ENCODE measurements around the gene HOXB6.

Gene HOXB6

DNA sequence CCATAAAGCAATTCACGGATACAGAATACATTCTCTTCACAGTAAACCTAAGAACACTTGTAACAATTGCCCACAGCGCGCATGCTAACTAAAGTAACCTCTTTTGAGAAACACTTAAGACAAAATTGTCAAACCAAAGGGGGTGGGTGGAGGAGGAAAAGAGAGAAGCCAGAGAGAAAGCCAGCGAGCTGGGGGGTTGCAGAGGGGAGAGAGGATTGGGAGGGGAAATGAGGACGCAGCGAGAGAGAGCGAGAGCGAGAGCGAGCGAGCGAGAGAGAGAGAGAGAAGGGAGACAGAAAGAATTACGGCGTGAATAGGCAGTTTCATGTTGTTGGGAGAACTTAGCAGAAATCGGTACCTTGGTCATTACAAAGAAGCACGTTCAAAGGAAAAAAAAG lies 7.7 kb upstream of the HOXB6 start:
- H3K23ac ChIP-seq (ENCODE audit: low read depth, low read length, poor library complexity), result no peak overlapping the region
- H3K4me2 ChIP-seq (ENCODE audit: insufficient read depth, low read length, poor library complexity, severe bottlenecking), result no peak overlapping the region
- no peak overlapping the region for H2BK5ac ChIP-seq (ENCODE audit: low read length)
- peak overlapping the region; percentile 83 for H2AFZ ChIP-seq (ENCODE audit: low read length)
- H3K27ac ChIP-seq (replicated peaks; ENCODE audit: low read length), result no peak overlapping the region
- no peak overlapping the region for H4K91ac ChIP-seq (ENCODE audit: low read depth, low read length, poor library complexity)
- H3K27me3 ChIP-seq (ENCODE audit: control insufficient read depth in 3 of 3, insufficient read depth in 3 of 3, low read depth in 1 of 3, low read length in 3 of 3), result peaks cover 71 to 98% (median 98%) of the 10 kb centered on the region in 3 experiments
- H3K36me3 ChIP-seq (replicated peaks in 1 of 2; ENCODE audit: control insufficient read depth in 2 of 2, insufficient read depth in 2 of 2, low read length in 2 of 2), result no peaks in the 10 kb centered on the region
- peaks cover 0 to 3% of the 10 kb centered on the region in 2 donors for H3K4me1 ChIP-seq (ENCODE audit: control insufficient read depth in 2 of 2, insufficient read depth in 1 of 2, low read depth in 1 of 2, low read length in 2 of 2)
- no peak overlapping the region for H2BK15ac ChIP-seq (ENCODE audit: low read length)
- no CpG with 5 or more reads among the region's 15 CpGs for WGBS, 2 donors (ENCODE audit: extremely low coverage in 2 of 2, insufficient read length in 2 of 2, insufficient replicate concordance in 1 of 2)
- no peak for DNase-seq (ENCODE audit: low spot score)
- no peak overlapping the region for H2BK12ac ChIP-seq (ENCODE audit: low read length)
- peaks cover 4 to 10% of the 10 kb centered on the region in 2 donors for H3K9me3 ChIP-seq (replicated peaks in 1 of 2; ENCODE audit: control insufficient read depth in 2 of 2, insufficient read depth in 1 of 2, low read depth in 1 of 2, low read length in 2 of 2)
- no peak overlapping the region for H2BK120ac ChIP-seq (ENCODE audit: low read depth, low read length)
- H3K4ac ChIP-seq (ENCODE audit: low read length), result no peak overlapping the region
- no peaks in the 10 kb centered on the region for H3K79me1 ChIP-seq (ENCODE audit: low read depth, low read length)
- no peak overlapping the region for H4K8ac ChIP-seq (ENCODE audit: low read depth, low read length)
- H3K9ac ChIP-seq (ENCODE audit: low read depth, low read length, poor library complexity), result no peak overlapping the region
- no peak overlapping the region for H2AK5ac ChIP-seq (ENCODE audit: low read depth, low read length)
- H3K4me3 ChIP-seq (ENCODE audit: low read length in 2 of 2), result no peak overlapping the region
- H3K18ac ChIP-seq (ENCODE audit: low read length), result no peak overlapping the region
- no peak overlapping the region for H3K14ac ChIP-seq (ENCODE audit: low read length)

DNA sequence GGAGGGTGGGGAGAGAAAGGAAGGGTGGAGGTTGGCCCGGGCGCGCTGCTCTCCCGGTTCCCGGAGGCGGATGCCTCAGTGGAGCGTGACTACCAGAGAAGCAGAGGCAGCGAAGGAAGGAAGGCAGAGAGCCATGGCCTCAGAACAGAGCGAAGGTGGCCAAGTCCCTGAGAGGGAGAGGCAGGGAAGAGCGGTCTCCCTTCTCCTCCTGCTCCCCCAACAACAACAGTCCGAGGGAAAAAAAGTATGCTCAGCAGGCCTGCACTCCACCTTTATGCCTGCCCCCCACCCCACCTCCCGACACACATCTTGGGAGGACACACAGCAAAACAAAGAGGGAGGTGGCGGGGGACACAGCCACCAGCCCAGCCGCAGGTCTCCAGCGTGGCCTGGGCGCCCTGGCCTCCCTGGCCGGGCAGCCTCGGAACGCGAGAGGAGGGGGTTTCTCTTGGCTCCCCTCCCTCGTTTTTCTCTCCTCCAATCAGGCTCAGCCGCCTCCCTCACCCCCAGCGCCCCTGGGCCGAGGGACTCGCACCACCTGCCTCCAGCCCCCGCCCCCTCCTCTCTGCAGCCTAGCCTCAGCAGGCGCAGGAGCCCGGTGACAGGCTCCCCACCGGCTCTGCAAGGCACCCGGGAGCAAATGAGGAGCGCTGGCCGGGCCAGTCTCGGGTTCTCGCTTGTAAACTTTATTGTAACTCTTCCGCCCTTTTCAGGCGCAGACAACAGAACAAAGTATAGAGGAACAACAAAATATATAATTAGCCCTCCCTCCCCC lies 7.1 kb upstream of the HOXB6 start:
- Histone ChIP-seq H3K4me1 (ENCODE audit: control insufficient read depth in 2 of 2, insufficient read depth in 1 of 2, low read depth in 1 of 2, low read length in 2 of 2) (peaks cover 0 to 3% of the 10 kb centered on the region in 2 donors), H3K79me1 (ENCODE audit: low read depth, low read length) (no peaks in the 10 kb centered on the region), H2BK15ac (ENCODE audit: low read length) (no peak overlapping the region), H2BK5ac (ENCODE audit: low read length) (no peak overlapping the region), H2BK12ac (ENCODE audit: low read length) (no peak overlapping the region), H3K4me2 (ENCODE audit: insufficient read depth, low read length, poor library complexity, severe bottlenecking) (no peak overlapping the region), H2BK120ac (ENCODE audit: low read depth, low read length) (no peak overlapping the region), H2AK5ac (ENCODE audit: low read depth, low read length) (no peak overlapping the region), H3K9me3 (replicated peaks in 1 of 2; ENCODE audit: control insufficient read depth in 2 of 2, insufficient read depth in 1 of 2, low read depth in 1 of 2, low read length in 2 of 2) (peaks cover 4 to 10% of the 10 kb centered on the region in 2 donors), H3K9ac (ENCODE audit: low read depth, low read length, poor library complexity) (no peak overlapping the region), H2AFZ (ENCODE audit: low read length) (peak overlapping the region; percentile 17), H3K4ac (ENCODE audit: low read length) (no peak overlapping the region), H3K23ac (ENCODE audit: low read depth, low read length, poor library complexity) (peak overlapping the region; percentile 62), H3K18ac (ENCODE audit: low read length) (no peak overlapping the region), H3K27ac (replicated peaks; ENCODE audit: low read length) (no peak overlapping the region), H3K36me3 (replicated peaks in 1 of 2; ENCODE audit: control insufficient read depth in 2 of 2, insufficient read depth in 2 of 2, low read length in 2 of 2) (no peaks in the 10 kb centered on the region), H3K4me3 (ENCODE audit: low read length in 2 of 2) (no peak overlapping the region), H4K91ac (ENCODE audit: low read depth, low read length, poor library complexity) (no peak overlapping the region), H3K27me3 (ENCODE audit: control insufficient read depth in 3 of 3, insufficient read depth in 3 of 3, low read depth in 1 of 3, low read length in 3 of 3) (peaks cover 70 to 98% (median 97%) of the 10 kb centered on the region in 3 experiments), H4K8ac (ENCODE audit: low read depth, low read length) (no peak overlapping the region), H3K14ac (ENCODE audit: low read length) (peak overlapping the region; percentile 49)
- DNase-seq (ENCODE audit: low spot score), result no peak
- WGBS, 2 donors (ENCODE audit: extremely low coverage in 2 of 2, insufficient read length in 2 of 2, insufficient replicate concordance in 1 of 2), result no CpG with 5 or more reads among the region's 36 CpGs

DNA sequence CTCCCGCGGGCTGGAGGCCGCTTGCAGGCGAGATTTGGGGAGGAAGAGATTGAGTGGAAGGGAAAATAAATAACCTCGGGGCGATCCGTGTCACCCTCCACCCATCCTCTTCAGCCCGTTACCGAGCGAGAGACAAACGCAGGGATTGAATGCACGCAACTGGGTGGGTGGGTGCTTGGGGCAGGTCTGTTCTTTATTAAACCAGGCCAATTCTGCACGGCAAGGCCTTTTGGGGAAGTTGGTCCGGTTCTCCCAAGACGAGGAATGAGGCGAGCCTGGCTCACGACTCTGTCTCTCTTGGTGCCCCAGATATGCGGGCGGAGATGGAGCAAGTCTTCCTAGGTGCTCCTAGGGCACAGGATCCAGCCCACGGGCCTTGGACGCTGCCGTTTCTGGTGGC lies 6.4 kb upstream of the HOXB6 start:
- no peak overlapping the region for H3K14ac ChIP-seq (ENCODE audit: low read length)
- peaks cover 71 to 98% (median 97%) of the 10 kb centered on the region in 3 experiments for H3K27me3 ChIP-seq (ENCODE audit: control insufficient read depth in 3 of 3, insufficient read depth in 3 of 3, low read depth in 1 of 3, low read length in 3 of 3)
- peak overlapping the region in 1 of 2 donors; percentile 34 for H3K4me3 ChIP-seq (ENCODE audit: low read length in 2 of 2)
- no peak overlapping the region for H3K23ac ChIP-seq (ENCODE audit: low read depth, low read length, poor library complexity)
- no peak overlapping the region for H4K91ac ChIP-seq (ENCODE audit: low read depth, low read length, poor library complexity)
- no peak overlapping the region for H3K9ac ChIP-seq (ENCODE audit: low read depth, low read length, poor library complexity)
- no peak overlapping the region for H2AK5ac ChIP-seq (ENCODE audit: low read depth, low read length)
- H3K27ac ChIP-seq (replicated peaks; ENCODE audit: low read length), result no peak overlapping the region
- peak overlapping the region; percentile 87 for H2AFZ ChIP-seq (ENCODE audit: low read length)
- H2BK15ac ChIP-seq (ENCODE audit: low read length), result no peak overlapping the region
- no peaks in the 10 kb centered on the region for H3K36me3 ChIP-seq (replicated peaks in 1 of 2; ENCODE audit: control insufficient read depth in 2 of 2, insufficient read depth in 2 of 2, low read length in 2 of 2)
- H3K4ac ChIP-seq (ENCODE audit: low read length), result no peak overlapping the region
- no peak overlapping the region for H4K8ac ChIP-seq (ENCODE audit: low read depth, low read length)
- no peak overlapping the region for H2BK12ac ChIP-seq (ENCODE audit: low read length)
- no peak overlapping the region for H3K4me2 ChIP-seq (ENCODE audit: insufficient read depth, low read length, poor library complexity, severe bottlenecking)
- H2BK5ac ChIP-seq (ENCODE audit: low read length), result no peak overlapping the region
- no peak overlapping the region for H3K18ac ChIP-seq (ENCODE audit: low read length)
- H3K79me1 ChIP-seq (ENCODE audit: low read depth, low read length), result no peaks in the 10 kb centered on the region
- WGBS, 2 donors (ENCODE audit: extremely low coverage in 2 of 2, insufficient read length in 2 of 2, insufficient replicate concordance in 1 of 2), result no CpG with 5 or more reads among the region's 22 CpGs
- peaks cover 4 to 14% of the 10 kb centered on the region in 2 donors for H3K9me3 ChIP-seq (replicated peaks in 1 of 2; ENCODE audit: control insufficient read depth in 2 of 2, insufficient read depth in 1 of 2, low read depth in 1 of 2, low read length in 2 of 2)
- no peak overlapping the region for H2BK120ac ChIP-seq (ENCODE audit: low read depth, low read length)
- H3K4me1 ChIP-seq (ENCODE audit: control insufficient read depth in 2 of 2, insufficient read depth in 1 of 2, low read depth in 1 of 2, low read length in 2 of 2), result peaks cover 0 to 3% of the 10 kb centered on the region in 2 donors
- DNase-seq (ENCODE audit: low spot score), result no peak

DNA sequence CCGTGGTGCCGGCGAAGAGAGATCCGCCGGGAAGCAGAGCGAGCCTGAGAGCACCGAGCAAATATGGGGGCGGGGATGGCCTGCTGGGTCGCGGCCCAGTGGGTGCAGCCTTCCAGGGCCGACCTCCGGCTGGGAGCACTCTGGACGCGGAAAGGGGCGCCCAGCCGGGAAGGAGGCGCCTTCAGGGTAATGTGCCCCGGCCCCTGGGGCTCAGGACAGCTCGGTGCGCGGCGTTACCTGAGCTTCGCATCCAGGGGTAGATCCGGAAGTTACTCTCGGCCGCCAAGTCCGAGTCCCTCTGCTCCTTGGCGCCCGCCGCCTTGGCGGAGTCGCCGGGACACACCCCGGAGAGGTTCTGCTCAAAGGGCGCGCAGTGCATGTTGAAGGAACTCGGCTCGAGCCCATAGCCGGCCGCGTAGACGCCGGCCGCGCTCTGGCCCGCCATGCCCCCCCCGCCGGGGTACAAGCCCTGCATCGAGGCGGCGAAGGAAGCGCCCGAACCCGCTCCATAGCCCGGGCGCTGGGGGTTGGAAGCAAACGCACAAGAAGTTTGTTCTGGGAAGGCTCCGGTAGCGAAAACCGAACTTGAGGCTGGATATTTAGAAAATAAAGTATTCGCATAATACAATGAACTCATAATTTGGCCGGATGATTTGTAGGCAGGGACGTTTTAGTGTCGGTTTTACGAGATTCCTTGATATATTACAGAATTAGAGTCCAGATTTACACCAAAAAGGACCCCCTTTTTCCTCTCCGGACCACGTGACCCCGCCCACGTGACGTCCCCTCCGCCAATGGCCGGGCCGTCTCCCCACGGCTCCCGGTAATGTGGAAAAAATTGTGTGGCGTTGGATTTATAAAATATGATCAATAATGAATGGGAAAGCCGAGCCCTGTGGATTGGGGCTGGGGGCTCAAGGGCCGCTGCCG lies 5.8 kb upstream of the HOXB6 start, which contains the start of gene HOXB7:
Gene HOXB7 (minus strand): TSS at position 736 of the 930 bp plus-strand sequence. CDS start 99 bp downstream, at position 637.
- peak within 1 kb of the TSS in 1 of 2 donors; percentile 34 for H3K4me3 ChIP-seq (ENCODE audit: low read length in 2 of 2)
- no peaks in the 10 kb centered on the region for H3K36me3 ChIP-seq (replicated peaks in 1 of 2; ENCODE audit: control insufficient read depth in 2 of 2, insufficient read depth in 2 of 2, low read length in 2 of 2)
- H2BK12ac ChIP-seq (ENCODE audit: low read length), result no peak within 1 kb of the TSS
- peak within 1 kb of the TSS; percentile 87 for H2AFZ ChIP-seq (ENCODE audit: low read length)
- H3K4ac ChIP-seq (ENCODE audit: low read length), result no peak within 1 kb of the TSS
- peaks cover 71 to 98% (median 97%) of the 10 kb centered on the region in 3 experiments for H3K27me3 ChIP-seq (ENCODE audit: control insufficient read depth in 3 of 3, insufficient read depth in 3 of 3, low read depth in 1 of 3, low read length in 3 of 3)
- DNase-seq (ENCODE audit: low spot score), result no peak
- no CpG with 5 or more reads among the region's 79 CpGs for WGBS, 2 donors (ENCODE audit: extremely low coverage in 2 of 2, insufficient read length in 2 of 2, insufficient replicate concordance in 1 of 2)
- H3K79me1 ChIP-seq (ENCODE audit: low read depth, low read length), result no peaks in the 10 kb centered on the region
- peak within 1 kb of the TSS; percentile 49 for H3K14ac ChIP-seq (ENCODE audit: low read length)
- H3K4me1 ChIP-seq (ENCODE audit: control insufficient read depth in 2 of 2, insufficient read depth in 1 of 2, low read depth in 1 of 2, low read length in 2 of 2), result peaks cover 0 to 3% of the 10 kb centered on the region in 2 donors
- no peak within 1 kb of the TSS for H2BK5ac ChIP-seq (ENCODE audit: low read length)
- no peak within 1 kb of the TSS for H4K8ac ChIP-seq (ENCODE audit: low read depth, low read length)
- H3K23ac ChIP-seq (ENCODE audit: low read depth, low read length, poor library complexity), result peak within 1 kb of the TSS; percentile 62
- peaks cover 4 to 14% of the 10 kb centered on the region in 2 donors for H3K9me3 ChIP-seq (replicated peaks in 1 of 2; ENCODE audit: control insufficient read depth in 2 of 2, insufficient read depth in 1 of 2, low read depth in 1 of 2, low read length in 2 of 2)
- H3K4me2 ChIP-seq (ENCODE audit: insufficient read depth, low read length, poor library complexity, severe bottlenecking), result no peak within 1 kb of the TSS
- H3K27ac ChIP-seq (replicated peaks; ENCODE audit: low read length), result no peak within 1 kb of the TSS
- no peak within 1 kb of the TSS for H2BK15ac ChIP-seq (ENCODE audit: low read length)
- H2BK120ac ChIP-seq (ENCODE audit: low read depth, low read length), result no peak within 1 kb of the TSS
- H3K9ac ChIP-seq (ENCODE audit: low read depth, low read length, poor library complexity), result no peak within 1 kb of the TSS
- no peak within 1 kb of the TSS for H3K18ac ChIP-seq (ENCODE audit: low read length)
- no peak within 1 kb of the TSS for H2AK5ac ChIP-seq (ENCODE audit: low read depth, low read length)
- H4K91ac ChIP-seq (ENCODE audit: low read depth, low read length, poor library complexity), result no peak within 1 kb of the TSS

Measured in neuronal stem cell (in vitro differentiated cells).